GM12878 (cell line): ENCODE results near the gene POLR3K. TPM values are rescaled to one million over a fixed set of nuclear protein-coding genes. Genes with fewer than 3 reads are reported as not detected.

Experiments used
- DPF2 ChIP-seq: fragments of 450-650 bp; IDR thresholded peaks from 2 replicates; pipeline ENCODE4 v1.6.1; 2017; ENCODE audit warnings: mild to moderate bottlenecking
- EP300 ChIP-seq, 2 experiments: fragments of 150-350 bp in 1 of 2; IDR thresholded peaks; 2 replicates each; pipeline ENCODE4 v1.6.1; 2011 to 2012; ENCODE audit warnings: low read depth in 2 of 2, low read length in 2 of 2, borderline replicate concordance in 1 of 2, improper control_type of control experiment in 1 of 2, inconsistent platforms in 1 of 2; ENCODE audit not compliant: control insufficient read depth in 1 of 2
- IRF4 ChIP-seq: IDR thresholded peaks from 2 replicates; pipeline ENCODE4 v1.6.1; 2011; ENCODE audit warnings: low read depth, low read length
- NFIC ChIP-seq: IDR thresholded peaks from 2 replicates; pipeline ENCODE4 v1.6.1; 2012; ENCODE audit warnings: low read depth, mild to moderate bottlenecking, inconsistent platforms, low read length, moderate library complexity
- PAX8 ChIP-seq: fragments of 450-650 bp; IDR thresholded peaks from 2 replicates; pipeline ENCODE4 v1.6.1; 2017; ENCODE audit warnings: mild to moderate bottlenecking, moderate library complexity
- POU2F2 ChIP-seq: IDR thresholded peaks from 3 replicates; pipeline ENCODE4 v1.6.1; 2011; ENCODE audit warnings: low read depth, mild to moderate bottlenecking, low read length, borderline replicate concordance
- RELA ChIP-seq: fragments of 450-650 bp; IDR thresholded peaks from 2 replicates; pipeline ENCODE4 v1.8.0; 2014; ENCODE audit warnings: borderline replicate concordance; ENCODE audit not compliant: partially characterized antibody
- SREBF1 ChIP-seq: IDR thresholded peaks from 2 replicates; pipeline ENCODE4 v1.6.1; 2012; ENCODE audit warnings: mild to moderate bottlenecking, low read length
- TBL1XR1 ChIP-seq: IDR thresholded peaks from 2 replicates; pipeline ENCODE4 v1.6.1; 2012; ENCODE audit warnings: low read depth, low read length, improper control_type of control experiment
- ZBED1 ChIP-seq: IDR thresholded peaks from 2 replicates; pipeline ENCODE4 v1.6.1; 2016; ENCODE audit warnings: borderline replicate concordance
- ZNF207 ChIP-seq: fragments of 450-650 bp; IDR thresholded peaks from 2 replicates; pipeline ENCODE4 v1.6.1; 2014; ENCODE audit warnings: antibody characterized with exemption, mild to moderate bottlenecking, borderline replicate concordance
- ZNF622 ChIP-seq: fragments of 450-650 bp; IDR thresholded peaks from 2 replicates; pipeline ENCODE4 v1.6.1; 2017; ENCODE audit warnings: mild to moderate bottlenecking, inconsistent platforms
- polyA plus RNA-seq, 11 experiments: library from polyadenylated mRNA; depleted of rRNA in 4 of 11; unstranded in 6 of 11; stranded (reverse) in 5 of 11; fragments of >200 nt; fragmentation: Nextera tagmentation in 4 of 11; fragmentation: Illumina TruSeq in 1 of 11; extraction: Ambion mirVana in 4 of 11; extraction: Trizol in 1 of 11; gene quantifications; 1 replicate in 1 of 11; 2 replicates in 10 of 11; pipeline versions ENCODE4 v1.2.1 to v1.2.3, GENCODE V29; 2011 to 2016; ENCODE audit warnings: inconsistent platforms in 2 of 11, missing spikeins in 2 of 11, low read depth in 1 of 11
- total RNA-seq, 4 experiments: library from RNA; depleted of rRNA in 3 of 4; stranded (reverse); fragments of >200 nt in 3 of 4; fragmentation: Illumina TruSeq in 1 of 4; extraction: Trizol in 1 of 4; gene quantifications; 2 replicates each; pipeline versions ENCODE4 v1.2.1 to v1.2.3, GENCODE V29; 2013 to 2021
- TF ChIP-seq, protein P1 (sequence below): fragments of 450-650 bp; IDR thresholded peaks from 2 replicates; pipeline ENCODE4 v1.6.1; 2016; ENCODE audit warnings: mild to moderate bottlenecking, moderate library complexity, borderline replicate concordance
- TF ChIP-seq, protein P2 (sequence below): fragments of 450-650 bp; IDR thresholded peaks from 2 replicates; pipeline ENCODE4 v1.6.1; 2017; ENCODE audit warnings: mild to moderate bottlenecking, low read depth, inconsistent platforms; ENCODE audit not compliant: poor library complexity, severe bottlenecking
- TF ChIP-seq, protein P3 (sequence below): fragments of 450-650 bp; IDR thresholded peaks from 2 replicates; pipeline ENCODE4 v1.6.1; 2017; ENCODE audit warnings: borderline replicate concordance
- TF ChIP-seq, protein P4 (sequence below): IDR thresholded peaks from 2 replicates; pipeline ENCODE4 v1.6.1; 2011; ENCODE audit warnings: low read depth, mild to moderate bottlenecking, low read length, moderate library complexity, borderline replicate concordance; ENCODE audit errors: extremely low read depth
- TF ChIP-seq, protein P5 (sequence below): fragments of 450-650 bp; formaldehyde crosslinking; IDR thresholded peaks from 2 replicates; pipeline ENCODE4 v1.5.0; 2022; ENCODE audit warnings: mild to moderate bottlenecking, missing genetic modification characterization

The POLR3K gene
- total and polyA plus RNA-seq, 10 of the 15 experiments (the other 5 are each of a cell fraction or from before 2014, with no cell fraction given), result 25.3 to 222 (median 64.0) TPM

DNA sequence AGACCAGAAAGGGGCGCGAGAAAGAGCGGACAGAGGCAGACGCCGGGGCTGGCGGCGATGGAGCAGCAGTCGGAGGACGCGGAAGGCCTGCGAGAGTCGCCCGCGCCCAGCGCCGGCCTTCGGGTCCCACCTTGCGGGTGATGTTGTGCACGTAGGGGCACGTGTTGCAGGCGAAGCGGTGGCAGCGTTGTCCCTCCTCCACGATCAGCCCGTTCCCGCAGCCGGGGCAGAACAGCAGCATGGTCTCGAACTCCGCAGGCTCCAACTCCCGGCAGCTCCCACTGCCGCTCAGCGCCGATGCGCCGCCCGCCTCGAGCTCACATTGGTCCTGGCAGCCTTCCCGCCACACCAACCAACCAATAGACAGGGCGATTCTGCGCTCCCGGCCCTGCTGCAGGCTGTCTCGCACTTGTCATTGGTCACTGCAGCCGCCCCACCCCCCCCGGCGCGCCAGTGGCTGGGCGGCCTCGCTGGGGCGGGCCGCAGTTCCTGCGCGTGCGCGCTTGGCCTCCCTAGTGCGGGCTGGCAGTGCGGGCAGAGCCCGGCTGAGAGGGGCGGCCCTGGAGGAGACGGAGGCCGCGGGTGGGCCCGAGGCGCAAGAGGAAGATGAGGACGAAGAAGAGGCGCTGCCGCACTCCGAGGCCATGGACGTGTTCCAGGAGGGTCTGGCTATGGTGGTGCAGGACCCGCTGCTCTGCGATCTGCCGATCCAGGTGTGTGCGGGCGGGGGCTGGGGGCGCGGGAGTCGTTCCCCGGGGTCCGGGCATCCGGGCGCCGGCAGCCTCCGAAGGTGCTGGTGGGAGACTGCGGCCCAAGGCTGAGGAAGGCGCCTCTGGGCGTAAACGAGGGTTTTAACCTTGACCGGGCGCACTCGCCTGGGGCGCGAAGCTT lies at the start of gene POLR3K, which contains the start of gene SNRNP25 (continued):
- TF ChIP-seq PAX8, result no peak
- TF ChIP-seq, protein P1, sequence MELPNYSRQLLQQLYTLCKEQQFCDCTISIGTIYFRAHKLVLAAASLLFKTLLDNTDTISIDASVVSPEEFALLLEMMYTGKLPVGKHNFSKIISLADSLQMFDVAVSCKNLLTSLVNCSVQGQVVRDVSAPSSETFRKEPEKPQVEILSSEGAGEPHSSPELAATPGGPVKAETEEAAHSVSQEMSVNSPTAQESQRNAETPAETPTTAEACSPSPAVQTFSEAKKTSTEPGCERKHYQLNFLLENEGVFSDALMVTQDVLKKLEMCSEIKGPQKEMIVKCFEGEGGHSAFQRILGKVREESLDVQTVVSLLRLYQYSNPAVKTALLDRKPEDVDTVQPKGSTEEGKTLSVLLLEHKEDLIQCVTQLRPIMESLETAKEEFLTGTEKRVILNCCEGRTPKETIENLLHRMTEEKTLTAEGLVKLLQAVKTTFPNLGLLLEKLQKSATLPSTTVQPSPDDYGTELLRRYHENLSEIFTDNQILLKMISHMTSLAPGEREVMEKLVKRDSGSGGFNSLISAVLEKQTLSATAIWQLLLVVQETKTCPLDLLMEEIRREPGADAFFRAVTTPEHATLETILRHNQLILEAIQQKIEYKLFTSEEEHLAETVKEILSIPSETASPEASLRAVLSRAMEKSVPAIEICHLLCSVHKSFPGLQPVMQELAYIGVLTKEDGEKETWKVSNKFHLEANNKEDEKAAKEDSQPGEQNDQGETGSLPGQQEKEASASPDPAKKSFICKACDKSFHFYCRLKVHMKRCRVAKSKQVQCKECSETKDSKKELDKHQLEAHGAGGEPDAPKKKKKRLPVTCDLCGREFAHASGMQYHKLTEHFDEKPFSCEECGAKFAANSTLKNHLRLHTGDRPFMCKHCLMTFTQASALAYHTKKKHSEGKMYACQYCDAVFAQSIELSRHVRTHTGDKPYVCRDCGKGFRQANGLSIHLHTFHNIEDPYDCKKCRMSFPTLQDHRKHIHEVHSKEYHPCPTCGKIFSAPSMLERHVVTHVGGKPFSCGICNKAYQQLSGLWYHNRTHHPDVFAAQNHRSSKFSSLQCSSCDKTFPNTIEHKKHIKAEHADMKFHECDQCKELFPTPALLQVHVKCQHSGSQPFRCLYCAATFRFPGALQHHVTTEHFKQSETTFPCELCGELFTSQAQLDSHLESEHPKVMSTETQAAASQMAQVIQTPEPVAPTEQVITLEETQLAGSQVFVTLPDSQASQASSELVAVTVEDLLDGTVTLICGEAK, result no peak
- TF ChIP-seq, protein P2, sequence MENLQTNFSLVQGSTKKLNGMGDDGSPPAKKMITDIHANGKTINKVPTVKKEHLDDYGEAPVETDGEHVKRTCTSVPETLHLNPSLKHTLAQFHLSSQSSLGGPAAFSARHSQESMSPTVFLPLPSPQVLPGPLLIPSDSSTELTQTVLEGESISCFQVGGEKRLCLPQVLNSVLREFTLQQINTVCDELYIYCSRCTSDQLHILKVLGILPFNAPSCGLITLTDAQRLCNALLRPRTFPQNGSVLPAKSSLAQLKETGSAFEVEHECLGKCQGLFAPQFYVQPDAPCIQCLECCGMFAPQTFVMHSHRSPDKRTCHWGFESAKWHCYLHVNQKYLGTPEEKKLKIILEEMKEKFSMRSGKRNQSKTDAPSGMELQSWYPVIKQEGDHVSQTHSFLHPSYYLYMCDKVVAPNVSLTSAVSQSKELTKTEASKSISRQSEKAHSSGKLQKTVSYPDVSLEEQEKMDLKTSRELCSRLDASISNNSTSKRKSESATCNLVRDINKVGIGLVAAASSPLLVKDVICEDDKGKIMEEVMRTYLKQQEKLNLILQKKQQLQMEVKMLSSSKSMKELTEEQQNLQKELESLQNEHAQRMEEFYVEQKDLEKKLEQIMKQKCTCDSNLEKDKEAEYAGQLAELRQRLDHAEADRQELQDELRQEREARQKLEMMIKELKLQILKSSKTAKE, result no peak
- TF ChIP-seq DPF2, result peak; percentile 73; the same call in 1 of the 2 replicates
- TF ChIP-seq, protein P3, sequence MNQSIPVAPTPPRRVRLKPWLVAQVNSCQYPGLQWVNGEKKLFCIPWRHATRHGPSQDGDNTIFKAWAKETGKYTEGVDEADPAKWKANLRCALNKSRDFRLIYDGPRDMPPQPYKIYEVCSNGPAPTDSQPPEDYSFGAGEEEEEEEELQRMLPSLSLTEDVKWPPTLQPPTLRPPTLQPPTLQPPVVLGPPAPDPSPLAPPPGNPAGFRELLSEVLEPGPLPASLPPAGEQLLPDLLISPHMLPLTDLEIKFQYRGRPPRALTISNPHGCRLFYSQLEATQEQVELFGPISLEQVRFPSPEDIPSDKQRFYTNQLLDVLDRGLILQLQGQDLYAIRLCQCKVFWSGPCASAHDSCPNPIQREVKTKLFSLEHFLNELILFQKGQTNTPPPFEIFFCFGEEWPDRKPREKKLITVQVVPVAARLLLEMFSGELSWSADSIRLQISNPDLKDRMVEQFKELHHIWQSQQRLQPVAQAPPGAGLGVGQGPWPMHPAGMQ, result no peak
- TF ChIP-seq, protein P4, sequence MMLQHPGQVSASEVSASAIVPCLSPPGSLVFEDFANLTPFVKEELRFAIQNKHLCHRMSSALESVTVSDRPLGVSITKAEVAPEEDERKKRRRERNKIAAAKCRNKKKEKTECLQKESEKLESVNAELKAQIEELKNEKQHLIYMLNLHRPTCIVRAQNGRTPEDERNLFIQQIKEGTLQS, result no peak
- TF ChIP-seq TBL1XR1, result no peak
- peak; percentile 20 for TF ChIP-seq RELA
- peak; percentile 16; the same call in 1 of the 3 replicates for TF ChIP-seq POU2F2
- no peak for TF ChIP-seq ZBED1
- TF ChIP-seq NFIC, result no peak
- no peak for TF ChIP-seq IRF4
- no peak for TF ChIP-seq SREBF1
- TF ChIP-seq ZNF622, result no peak
- TF ChIP-seq, protein P5, sequence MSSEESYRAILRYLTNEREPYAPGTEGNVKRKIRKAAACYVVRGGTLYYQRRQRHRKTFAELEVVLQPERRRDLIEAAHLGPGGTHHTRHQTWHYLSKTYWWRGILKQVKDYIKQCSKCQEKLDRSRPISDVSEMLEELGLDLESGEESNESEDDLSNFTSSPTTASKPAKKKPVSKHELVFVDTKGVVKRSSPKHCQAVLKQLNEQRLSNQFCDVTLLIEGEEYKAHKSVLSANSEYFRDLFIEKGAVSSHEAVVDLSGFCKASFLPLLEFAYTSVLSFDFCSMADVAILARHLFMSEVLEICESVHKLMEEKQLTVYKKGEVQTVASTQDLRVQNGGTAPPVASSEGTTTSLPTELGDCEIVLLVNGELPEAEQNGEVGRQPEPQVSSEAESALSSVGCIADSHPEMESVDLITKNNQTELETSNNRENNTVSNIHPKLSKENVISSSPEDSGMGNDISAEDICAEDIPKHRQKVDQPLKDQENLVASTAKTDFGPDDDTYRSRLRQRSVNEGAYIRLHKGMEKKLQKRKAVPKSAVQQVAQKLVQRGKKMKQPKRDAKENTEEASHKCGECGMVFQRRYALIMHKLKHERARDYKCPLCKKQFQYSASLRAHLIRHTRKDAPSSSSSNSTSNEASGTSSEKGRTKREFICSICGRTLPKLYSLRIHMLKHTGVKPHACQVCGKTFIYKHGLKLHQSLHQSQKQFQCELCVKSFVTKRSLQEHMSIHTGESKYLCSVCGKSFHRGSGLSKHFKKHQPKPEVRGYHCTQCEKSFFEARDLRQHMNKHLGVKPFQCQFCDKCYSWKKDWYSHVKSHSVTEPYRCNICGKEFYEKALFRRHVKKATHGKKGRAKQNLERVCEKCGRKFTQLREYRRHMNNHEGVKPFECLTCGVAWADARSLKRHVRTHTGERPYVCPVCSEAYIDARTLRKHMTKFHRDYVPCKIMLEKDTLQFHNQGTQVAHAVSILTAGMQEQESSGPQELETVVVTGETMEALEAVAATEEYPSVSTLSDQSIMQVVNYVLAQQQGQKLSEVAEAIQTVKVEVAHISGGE, result no peak
- no peak for TF ChIP-seq EP300 (IDR thresholded peaks at IDR 0.05; ENCODE audit: borderline replicate concordance in 1 of 2, control insufficient read depth in 1 of 2, low read depth in 2 of 2, low read length in 2 of 2)
- no peak for TF ChIP-seq ZNF207
